ENCODE measurements around the gene QSOX1. TPM values are rescaled to one million over a fixed set of nuclear protein-coding genes. Genes with fewer than 3 reads are reported as not detected.

QSOX1 gene
- total RNA-seq, 1 donor from 2014 or later, result 58.7 TPM

GRCh38 chr1:180167021-180167701 lies 12.5 kb downstream of the QSOX1 start:
- Mint-ChIP-seq H3K27me3 (ENCODE audit: low read depth) (no peaks in the 10 kb centered on the region), H3K4me1 (ENCODE audit: low read depth) (peaks cover 2% of the 10 kb centered on the region), H3K9me3 (no peaks in the 10 kb centered on the region), H3K4me3 (ENCODE audit: low read depth) (no peak overlapping the region), H3K36me3 (ENCODE audit: low read depth) (peaks cover 3% of the 10 kb centered on the region), H3K27ac (no peak overlapping the region)
- intact Hi-C loops (cut with micrococcal nuclease), result loop anchor here (5.0 kb wide), 1 partner anchor 50 kb away; no protein-coding TSS in a partner anchor
- DNase-seq (ENCODE audit: low spot score), result no peak

- Mint-ChIP-seq H3K4me1 (ENCODE audit: low read depth) (peaks cover 2% of the 10 kb centered on the region), H3K4me3 (ENCODE audit: low read depth) (no peak overlapping the region), H3K36me3 (ENCODE audit: low read depth) (peaks cover 3% of the 10 kb centered on the region), H3K27ac (no peak overlapping the region), H3K27me3 (ENCODE audit: low read depth) (no peaks in the 10 kb centered on the region), H3K9me3 (no peaks in the 10 kb centered on the region)
- intact Hi-C loops (cut with micrococcal nuclease), result loop anchor here (5.0 kb wide), 1 partner anchor 51 kb away; no protein-coding TSS in a partner anchor
- no peak for DNase-seq (ENCODE audit: low spot score)
Measured at GRCh38 chr1:180167721-180168467, 13.2 kb downstream of the QSOX1 start.

- peaks cover 2% of the 10 kb centered on the region for H3K4me1 Mint-ChIP-seq (ENCODE audit: low read depth)
- H3K9me3 Mint-ChIP-seq, result no peaks in the 10 kb centered on the region
- H3K27me3 Mint-ChIP-seq (ENCODE audit: low read depth), result no peaks in the 10 kb centered on the region
- intact Hi-C loops (cut with micrococcal nuclease), result loop anchor here (5.0 kb wide), 1 partner anchor 52 kb away; no protein-coding TSS in a partner anchor
- peaks cover 3% of the 10 kb centered on the region for H3K36me3 Mint-ChIP-seq (ENCODE audit: low read depth)
- H3K4me3 Mint-ChIP-seq (ENCODE audit: low read depth), result no peak overlapping the region
- no peak overlapping the region for H3K27ac Mint-ChIP-seq
- DNase-seq (ENCODE audit: low spot score), result no peak
Measured at GRCh38 chr1:180168786-180169639, 14.3 kb downstream of the QSOX1 start.

GRCh38 chr1:180169640-180170195 lies 15.0 kb downstream of the QSOX1 start:
- Mint-ChIP-seq H3K27me3 (ENCODE audit: low read depth) (no peaks in the 10 kb centered on the region), H3K9me3 (no peaks in the 10 kb centered on the region), H3K4me3 (ENCODE audit: low read depth) (no peak overlapping the region), H3K36me3 (ENCODE audit: low read depth) (peaks cover 3% of the 10 kb centered on the region), H3K27ac (no peak overlapping the region), H3K4me1 (ENCODE audit: low read depth) (no peaks in the 10 kb centered on the region)
- intact Hi-C loops (cut with micrococcal nuclease), result loop anchor here (5.0 to 10.0 kb wide), 2 partner anchors 52 to 465 kb away; no protein-coding TSS in a partner anchor
- DNase-seq (ENCODE audit: low spot score), result no peak

- Mint-ChIP-seq H3K27ac (no peak overlapping the region), H3K4me1 (ENCODE audit: low read depth) (no peaks in the 10 kb centered on the region), H3K27me3 (ENCODE audit: low read depth) (no peaks in the 10 kb centered on the region), H3K4me3 (ENCODE audit: low read depth) (no peak overlapping the region), H3K9me3 (no peaks in the 10 kb centered on the region), H3K36me3 (ENCODE audit: low read depth) (peaks cover 3% of the 10 kb centered on the region)
- DNase-seq (ENCODE audit: low spot score), result no peak
- intact Hi-C loops (cut with micrococcal nuclease), result loop anchor here (10.0 kb wide), 1 partner anchor 466 kb away; no protein-coding TSS in a partner anchor
Measured at GRCh38 chr1:180170546-180171151, 16.0 kb downstream of the QSOX1 start.

GRCh38 chr1:180171691-180172090 lies 17.0 kb downstream of the QSOX1 start:
- H3K36me3 Mint-ChIP-seq (ENCODE audit: low read depth), result peaks cover 3% of the 10 kb centered on the region
- H3K27me3 Mint-ChIP-seq (ENCODE audit: low read depth), result no peaks in the 10 kb centered on the region
- H3K27ac Mint-ChIP-seq, result no peak overlapping the region
- no peak overlapping the region for H3K4me3 Mint-ChIP-seq (ENCODE audit: low read depth)
- H3K4me1 Mint-ChIP-seq (ENCODE audit: low read depth), result no peaks in the 10 kb centered on the region
- intact Hi-C loops (cut with micrococcal nuclease), result loop anchor here (10.0 kb wide), 1 partner anchor 467 kb away; no protein-coding TSS in a partner anchor
- H3K9me3 Mint-ChIP-seq, result no peaks in the 10 kb centered on the region
- DNase-seq (ENCODE audit: low spot score), result no peak

GRCh38 chr1:180173451-180173850 lies 18.8 kb downstream of the QSOX1 start:
- Mint-ChIP-seq H3K36me3 (ENCODE audit: low read depth) (peaks cover 3% of the 10 kb centered on the region), H3K4me3 (ENCODE audit: low read depth) (no peak overlapping the region), H3K4me1 (ENCODE audit: low read depth) (no peaks in the 10 kb centered on the region), H3K9me3 (no peaks in the 10 kb centered on the region), H3K27me3 (ENCODE audit: low read depth) (no peaks in the 10 kb centered on the region), H3K27ac (no peak overlapping the region)
- no peak for DNase-seq (ENCODE audit: low spot score)
- intact Hi-C loops (cut with micrococcal nuclease), result loop anchor here (10.0 kb wide), 1 partner anchor 469 kb away; no protein-coding TSS in a partner anchor

GRCh38 chr1:180173952-180174351 lies 19.3 kb downstream of the QSOX1 start:
- Mint-ChIP-seq H3K4me3 (ENCODE audit: low read depth) (no peak overlapping the region), H3K27ac (no peak overlapping the region), H3K27me3 (ENCODE audit: low read depth) (no peaks in the 10 kb centered on the region), H3K36me3 (ENCODE audit: low read depth) (no peaks in the 10 kb centered on the region), H3K9me3 (no peaks in the 10 kb centered on the region), H3K4me1 (ENCODE audit: low read depth) (no peaks in the 10 kb centered on the region)
- no peak for DNase-seq (ENCODE audit: low spot score)
- intact Hi-C loops (cut with micrococcal nuclease), result loop anchor here (10.0 kb wide), 1 partner anchor 469 kb away; no protein-coding TSS in a partner anchor

GRCh38 chr1:180175291-180175690 lies 20.6 kb downstream of the QSOX1 start:
- H3K27me3 Mint-ChIP-seq (ENCODE audit: low read depth), result no peaks in the 10 kb centered on the region
- no peak overlapping the region for H3K27ac Mint-ChIP-seq

GRCh38 chr1:180175806-180176205 lies 21.1 kb downstream of the QSOX1 start:
- Mint-ChIP-seq H3K9me3 (no peaks in the 10 kb centered on the region), H3K4me3 (ENCODE audit: low read depth) (no peak overlapping the region), H3K36me3 (ENCODE audit: low read depth) (no peaks in the 10 kb centered on the region), H3K27me3 (ENCODE audit: low read depth) (no peaks in the 10 kb centered on the region), H3K4me1 (ENCODE audit: low read depth) (no peaks in the 10 kb centered on the region), H3K27ac (no peak overlapping the region)
- no peak for DNase-seq (ENCODE audit: low spot score)
- intact Hi-C loops (cut with micrococcal nuclease), result loop anchor here (5.0 to 10.0 kb wide), 2 partner anchors 294 to 471 kb away; partner anchors contain the start of gene TOR1AIP1

More at GRCh38 chr1:180175291-180175690, 20.6 kb downstream of the QSOX1 start:
- Mint-ChIP-seq H3K4me3 (ENCODE audit: low read depth) (no peak overlapping the region), H3K4me1 (ENCODE audit: low read depth) (no peaks in the 10 kb centered on the region), H3K9me3 (no peaks in the 10 kb centered on the region), H3K36me3 (ENCODE audit: low read depth) (no peaks in the 10 kb centered on the region)
- no peak for DNase-seq (ENCODE audit: low spot score)
- intact Hi-C loops (cut with micrococcal nuclease), result loop anchor here (5.0 to 10.0 kb wide), 2 partner anchors 293 to 470 kb away; partner anchors contain the start of gene TOR1AIP1

GRCh38 chr1:180176965-180177364 lies 22.3 kb downstream of the QSOX1 start:
- H3K4me3 Mint-ChIP-seq (ENCODE audit: low read depth), result no peak overlapping the region
- no peaks in the 10 kb centered on the region for H3K36me3 Mint-ChIP-seq (ENCODE audit: low read depth)
- no peak for DNase-seq (ENCODE audit: low spot score)
- H3K9me3 Mint-ChIP-seq, result no peaks in the 10 kb centered on the region
- intact Hi-C loops (cut with micrococcal nuclease), result loop anchor here (5.0 to 10.0 kb wide), 2 partner anchors 295 to 472 kb away; partner anchors contain the start of gene TOR1AIP1
- H3K27me3 Mint-ChIP-seq (ENCODE audit: low read depth), result no peaks in the 10 kb centered on the region
- no peak overlapping the region for H3K27ac Mint-ChIP-seq
- H3K4me1 Mint-ChIP-seq (ENCODE audit: low read depth), result no peaks in the 10 kb centered on the region

All from activated T-helper 2 cell treated with anti-CD3 and anti-CD28 coated beads, Interferon-gamma antibody, Interleukin-2, Interleukin-4, amounts not matched to agents 10 μg/mL and 5 μg/mL and 100 μg/mL, durations not matched to agents 14 hours and 24 hours and 36 hours (primary cell).